Ovary (tissue), 3 donors: ENCODE measurements around the gene BCLAF3.

Experiments used
- CTCF ChIP-seq, 3 donors: fragments of 450-650 bp in 2 of 3; fragments of 200-600 bp in 1 of 3; IDR thresholded peaks; one replicate each; pipeline versions ENCODE4 v1.5.1 to v1.8.0; 2016 to 2022; ENCODE audit warnings: antibody characterized with exemption in 3 of 3, mild to moderate bottlenecking in 1 of 3
- POLR2A ChIP-seq: fragments of 450-650 bp; IDR thresholded peaks from one replicate; pipeline ENCODE4 v1.6.1; 2017; ENCODE audit warnings: antibody characterized with exemption, mild to moderate bottlenecking, moderate library complexity
- donor health status: DM: no; HTN: no; CAD: no.

- TF ChIP-seq CTCF (IDR thresholded peaks at IDR 0.05), result no peak
- no peak for TF ChIP-seq POLR2A
Measured at GRCh38 chrX:20028588-20028987, 37.7 kb upstream of the BCLAF3 start.
